Tibial artery (tissue), 4 donors: ENCODE measurements around the gene DMRT1.

Source experiments
- DNase-seq, 2 donors: peaks; one replicate each; pipeline ENCODE4 v3.0.0-alpha.2; 2019
- H3K27ac ChIP-seq, 2 donors: fragments of 200-600 bp; sonication (generic) in 1 of 2; 1 replicate in 1 of 2; 2 replicates in 1 of 2; pipeline ENCODE4 v1.5.1; 2018 to 2019; ENCODE audit warnings: mild to moderate bottlenecking in 1 of 2
- H3K27me3 ChIP-seq, 2 donors: fragments of 200-600 bp; sonication (generic) in 1 of 2; one replicate each; pipeline versions ENCODE4 v1.5.1 to v1.6.0; 2016 to 2019
- H3K36me3 ChIP-seq, 3 donors: fragments of 200-600 bp; sonication (generic) in 2 of 3; one replicate each; pipeline ENCODE4 v1.5.1; 2016 to 2019; ENCODE audit warnings: mild to moderate bottlenecking in 2 of 3
- H3K4me1 ChIP-seq, 4 donors: fragments of 200-600 bp; sonication (generic) in 2 of 4; 1 replicate in 3 of 4; 2 replicates in 1 of 4; pipeline ENCODE4 v1.5.1; 2016 to 2019
- H3K4me3 ChIP-seq, 2 donors: fragments of 200-600 bp; sonication (generic) in 1 of 2; 1 replicate in 1 of 2; 2 replicates in 1 of 2; pipeline ENCODE4 v1.5.1; 2018 to 2019; ENCODE audit warnings: mild to moderate bottlenecking in 2 of 2
- H3K9me3 ChIP-seq, 3 donors: fragments of 200-600 bp; sonication (generic) in 1 of 3; one replicate each; pipeline ENCODE4 v1.5.1; 2016 to 2019
- CTCF ChIP-seq, 2 experiments: fragments of 200-600 bp in 1 of 2; fragments of 450-650 bp in 1 of 2; IDR thresholded peaks; one replicate each; pipeline ENCODE4 v1.5.1; 2017 to 2019; ENCODE audit warnings: antibody characterized with exemption in 2 of 2, mild to moderate bottlenecking in 1 of 2, moderate library complexity in 1 of 2
- intact Hi-C: fragments of 100-400 bp; cut with DNase I; formaldehyde crosslinking; loops from one replicate; pipeline ENCODE4 v1.15.0; 2023; ENCODE audit warnings: low total_unique reads

DMRT1 gene

GRCh38 chr9:1018121-1018520 is 176.6 kb downstream of the DMRT1 start:
- H3K27me3 ChIP-seq, result peaks cover 0 to 12% of the 10 kb centered on the region in 2 donors
- H3K36me3 ChIP-seq, result no peaks in the 10 kb centered on the region
- TF ChIP-seq CTCF (IDR thresholded peaks at IDR 0.05), result no peak
- H3K27ac ChIP-seq, result no peak overlapping the region
- H3K9me3 ChIP-seq, result peaks cover 0 to 12% (median 5%) of the 10 kb centered on the region in 3 donors
- H3K4me1 ChIP-seq, result no peaks in the 10 kb centered on the region
- H3K4me3 ChIP-seq, result no peak overlapping the region
- intact Hi-C loops, result no loop called here
- DNase-seq, result no peak
